ENCODE measurements around the gene DGKI. TPM values are rescaled to one million over a fixed set of nuclear protein-coding genes. Genes with fewer than 3 reads are reported as not detected.

The DGKI gene
- total RNA-seq, 2 experiments from 2014 or later: 0.46 TPM; not detected in 1

- no peak for DNase-seq (ENCODE audit: low spot score)
Measured at GRCh38 chr7:137590756-137591305, 255.9 kb downstream of the DGKI start.

GRCh38 chr7:137590071-137590755 is 256.6 kb downstream of the DGKI start:
- no peak overlapping the region for H2AFZ ChIP-seq (ENCODE audit: low read length)

More at GRCh38 chr7:137590756-137591305, 255.9 kb downstream of the DGKI start:
- Histone ChIP-seq H3K9me3 (ENCODE audit: low read length) (no peaks in the 10 kb centered on the region), H3K4me1 (ENCODE audit: insufficient read depth, low read length, poor library complexity, severe bottlenecking) (no peaks in the 10 kb centered on the region), H3K4me2 (ENCODE audit: low read length) (no peak overlapping the region), H3K27ac (ENCODE audit: low read depth, low read length, poor library complexity, severe bottlenecking) (no peak overlapping the region), H3K79me2 (ENCODE audit: insufficient read depth, low read depth, low read length) (no peaks in the 10 kb centered on the region), H2AFZ (ENCODE audit: low read length) (no peak overlapping the region), H3K9me2 (ENCODE audit: insufficient read depth, low read length) (no peaks in the 10 kb centered on the region), H3K36me3 (ENCODE audit: insufficient read depth, low read length) (no peaks in the 10 kb centered on the region), H3K4me3 (ENCODE audit: low read depth, low read length, poor library complexity, severe bottlenecking) (no peak overlapping the region), H4K20me1 (ENCODE audit: insufficient read depth, low read length) (no peaks in the 10 kb centered on the region)
- ChIA-PET POLR2A (no interaction called here), CTCF (ENCODE audit: unreplicated experiment) (no interaction called here)
- no peak for TF ChIP-seq EZH2phosphoT487 (IDR thresholded peaks at IDR 0.05; ENCODE audit: borderline replicate concordance, low read depth, low read length)
- no peak for TF ChIP-seq CTCF (conservative IDR thresholded peaks at IDR 0.05; ENCODE audit: low read length)
- intact Hi-C loops (cut with micrococcal nuclease; ENCODE audit: unreplicated experiment): no loop called here
- no TSS peak for BruUV-seq (replicated peaks)

More at GRCh38 chr7:137590071-137590755, 256.6 kb downstream of the DGKI start:
- CTCF ChIA-PET (ENCODE audit: unreplicated experiment): no interaction called here
- Histone ChIP-seq H3K9me3 (ENCODE audit: low read length) (no peaks in the 10 kb centered on the region), H3K36me3 (ENCODE audit: insufficient read depth, low read length) (no peaks in the 10 kb centered on the region), H3K79me2 (ENCODE audit: insufficient read depth, low read depth, low read length) (no peaks in the 10 kb centered on the region), H3K9me2 (ENCODE audit: insufficient read depth, low read length) (no peaks in the 10 kb centered on the region), H3K27ac (ENCODE audit: low read depth, low read length, poor library complexity, severe bottlenecking) (no peak overlapping the region), H3K4me1 (ENCODE audit: insufficient read depth, low read length, poor library complexity, severe bottlenecking) (no peaks in the 10 kb centered on the region), H4K20me1 (ENCODE audit: insufficient read depth, low read length) (no peaks in the 10 kb centered on the region), H3K4me3 (ENCODE audit: low read depth, low read length, poor library complexity, severe bottlenecking) (no peak overlapping the region), H3K4me2 (ENCODE audit: low read length) (no peak overlapping the region)
- BruUV-seq (replicated peaks): no TSS peak
- intact Hi-C loops (cut with micrococcal nuclease; ENCODE audit: unreplicated experiment): no loop called here
- no peak for DNase-seq (ENCODE audit: low spot score)
- POLR2A ChIA-PET: no interaction called here
- TF ChIP-seq EZH2phosphoT487 (IDR thresholded peaks at IDR 0.05; ENCODE audit: borderline replicate concordance, low read depth, low read length): no peak
- no peak for TF ChIP-seq CTCF (conservative IDR thresholded peaks at IDR 0.05; ENCODE audit: low read length)
